NT2/D1 (cell line): ENCODE results near the gene FAM53A.

Source experiments
- DNase-seq: peaks from one replicate; pipeline ENCODE4 v3.0.0-alpha.2; 2011; ENCODE audit warnings: low read depth, low spot score
- H3K27me3 ChIP-seq: 2 replicates; pipeline ENCODE4 v1.6.0; 2011; ENCODE audit warnings: mild to moderate bottlenecking; ENCODE audit not compliant: insufficient read length, insufficient read depth
- H3K36me3 ChIP-seq: 2 replicates; pipeline ENCODE4 v1.6.1; 2011; ENCODE audit warnings: mild to moderate bottlenecking, low read length, mixed read lengths; ENCODE audit not compliant: insufficient read depth, insufficient read length
- H3K4me1 ChIP-seq: 2 replicates; pipeline ENCODE4 v1.5.1; 2011; ENCODE audit not compliant: insufficient read depth, insufficient read length
- H3K4me3 ChIP-seq: 2 replicates; pipeline ENCODE4 v1.5.1; 2011; ENCODE audit warnings: low read depth; ENCODE audit not compliant: insufficient read length
- H3K9ac ChIP-seq: 2 replicates; pipeline ENCODE4 v1.6.0; 2011; ENCODE audit warnings: low read depth; ENCODE audit not compliant: insufficient read length
- H3K9me3 ChIP-seq: 2 replicates; pipeline ENCODE4 v1.5.1; 2011; ENCODE audit warnings: mild to moderate bottlenecking, low read length; ENCODE audit not compliant: insufficient read depth
- SUZ12 ChIP-seq: IDR thresholded peaks from 2 replicates; pipeline ENCODE4 v1.6.1; 2011; ENCODE audit not compliant: insufficient read length, insufficient read depth; ENCODE audit errors: extremely low read depth
- YY1 ChIP-seq: IDR thresholded peaks from 2 replicates; pipeline ENCODE4 v1.6.1; 2011; ENCODE audit not compliant: insufficient read length, insufficient read depth
- ZNF274 ChIP-seq: IDR thresholded peaks from 2 replicates; pipeline ENCODE4 v1.6.1; 2011; ENCODE audit warnings: mild to moderate bottlenecking, low read depth, low read length

Gene FAM53A

DNA sequence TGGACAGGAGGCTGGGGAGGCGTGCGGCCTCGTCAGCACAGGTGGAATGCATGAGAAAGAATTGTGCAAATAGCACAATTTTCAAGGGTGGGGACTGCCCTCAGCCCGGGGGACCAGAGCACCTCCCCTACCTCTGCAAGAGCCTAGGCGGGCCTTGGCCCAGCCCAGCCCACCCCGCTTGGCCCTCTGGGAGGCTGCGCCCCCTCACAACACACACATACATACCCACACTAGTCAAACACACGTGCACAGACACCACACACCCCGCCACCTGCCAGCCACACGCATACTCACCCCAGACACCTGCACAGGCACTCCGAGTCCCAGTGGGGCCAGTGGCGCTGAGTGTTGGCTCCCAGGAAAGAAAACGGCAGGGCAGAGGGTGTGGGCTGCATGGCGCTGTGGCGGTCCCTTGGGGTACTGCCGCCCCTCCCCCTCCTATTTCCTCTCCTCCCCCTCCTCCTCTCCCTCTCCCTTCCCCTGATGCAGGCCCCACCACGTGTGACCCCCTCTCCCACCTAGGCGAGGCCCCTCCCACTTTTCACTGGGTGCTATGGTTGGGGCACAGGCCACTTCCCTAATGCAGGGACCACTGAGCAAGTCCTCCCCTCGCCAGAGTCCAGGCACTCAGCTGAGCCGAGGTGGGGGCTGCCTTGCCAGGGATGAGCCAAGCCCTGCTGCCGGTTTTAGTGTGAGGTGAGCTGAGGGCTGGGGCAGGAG lies 84.5 kb downstream of the FAM53A start:
- H3K9ac ChIP-seq: no peak overlapping the region
- H3K4me3 ChIP-seq: no peak overlapping the region
- no peaks in the 10 kb centered on the region for H3K9me3 ChIP-seq
- DNase-seq: no peak
- no peaks in the 10 kb centered on the region for H3K27me3 ChIP-seq
- no peaks in the 10 kb centered on the region for H3K36me3 ChIP-seq
- no peak for TF ChIP-seq YY1
- no peak for TF ChIP-seq SUZ12
- TF ChIP-seq ZNF274: no peak
- H3K4me1 ChIP-seq: peaks cover 16% of the 10 kb centered on the region

DNA sequence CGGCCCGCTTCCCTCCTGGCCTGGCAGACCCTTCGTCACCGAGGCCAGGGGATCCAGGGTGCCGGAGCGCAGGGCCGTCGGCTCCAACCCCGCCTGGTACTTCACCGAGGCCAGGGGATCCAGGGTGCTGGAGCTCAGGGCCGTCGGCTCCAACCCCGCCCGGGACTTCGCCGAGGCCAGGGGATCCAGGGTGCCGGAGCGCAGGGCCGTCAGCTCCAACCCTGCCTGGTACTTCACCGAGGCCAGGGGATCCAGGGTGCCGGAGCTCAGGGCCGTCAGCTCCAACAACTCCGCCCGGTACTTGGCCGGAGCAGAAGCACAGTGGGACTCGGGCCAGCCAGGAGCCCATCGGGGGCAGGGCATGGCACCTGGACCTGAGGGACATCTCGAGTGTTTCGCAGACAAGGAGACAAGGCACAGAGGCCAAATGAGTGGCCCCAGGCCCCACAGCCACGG lies 85.1 kb downstream of the FAM53A start:
- no peaks in the 10 kb centered on the region for H3K36me3 ChIP-seq

DNA sequence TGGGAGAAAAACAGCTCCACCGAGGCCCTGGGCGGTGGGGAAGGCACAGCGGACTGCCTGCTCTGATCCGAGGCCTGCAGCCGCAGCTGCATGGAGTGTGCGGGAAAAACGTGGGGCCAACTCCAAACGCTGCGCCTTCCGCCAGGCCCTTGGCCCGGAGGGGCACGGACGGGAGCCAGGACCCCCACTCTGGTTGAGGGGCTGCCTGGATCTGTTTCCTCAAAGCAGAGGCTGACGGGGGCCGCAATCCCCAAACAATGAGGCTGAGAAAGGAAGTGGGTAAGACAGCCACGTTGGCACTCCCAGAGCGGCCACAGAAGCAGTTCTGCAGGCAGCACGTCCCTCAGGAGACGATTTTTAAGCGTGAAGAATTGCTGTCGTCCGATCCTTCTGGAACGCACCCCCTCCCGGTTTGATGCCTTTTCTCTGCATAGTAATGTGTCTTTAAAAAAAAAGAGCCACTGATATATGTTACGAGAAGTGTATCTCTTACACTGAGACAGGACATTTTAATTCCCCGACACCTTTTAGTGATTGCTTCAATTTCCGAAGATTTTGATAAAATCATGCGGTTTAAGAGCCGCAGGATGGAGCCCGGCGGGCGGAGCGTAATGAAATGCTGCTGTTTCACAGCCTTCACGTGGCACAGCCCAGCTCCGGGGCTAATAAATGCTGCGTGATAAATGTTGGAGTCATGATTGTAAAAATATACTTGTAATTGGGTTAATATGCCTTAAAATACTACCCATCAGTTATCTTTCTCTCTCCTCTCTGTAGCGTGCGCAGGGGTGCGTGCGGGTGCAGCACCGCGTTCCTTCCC lies 85.7 kb downstream of the FAM53A start:
- TF ChIP-seq YY1 (no peak), SUZ12 (no peak), ZNF274 (no peak)
- Histone ChIP-seq H3K36me3 (no peaks in the 10 kb centered on the region), H3K27me3 (no peaks in the 10 kb centered on the region), H3K9ac (no peak overlapping the region), H3K4me1 (peaks cover 17% of the 10 kb centered on the region), H3K9me3 (no peaks in the 10 kb centered on the region), H3K4me3 (no peak overlapping the region)
- no peak for DNase-seq

More for the DNA sequence above, 85.1 kb downstream of the FAM53A start:
- TF ChIP-seq YY1 (no peak), SUZ12 (no peak), ZNF274 (no peak)
- Histone ChIP-seq H3K27me3 (no peaks in the 10 kb centered on the region), H3K9ac (no peak overlapping the region), H3K9me3 (no peaks in the 10 kb centered on the region), H3K4me3 (no peak overlapping the region), H3K4me1 (peaks cover 17% of the 10 kb centered on the region)
- DNase-seq: no peak

DNA sequence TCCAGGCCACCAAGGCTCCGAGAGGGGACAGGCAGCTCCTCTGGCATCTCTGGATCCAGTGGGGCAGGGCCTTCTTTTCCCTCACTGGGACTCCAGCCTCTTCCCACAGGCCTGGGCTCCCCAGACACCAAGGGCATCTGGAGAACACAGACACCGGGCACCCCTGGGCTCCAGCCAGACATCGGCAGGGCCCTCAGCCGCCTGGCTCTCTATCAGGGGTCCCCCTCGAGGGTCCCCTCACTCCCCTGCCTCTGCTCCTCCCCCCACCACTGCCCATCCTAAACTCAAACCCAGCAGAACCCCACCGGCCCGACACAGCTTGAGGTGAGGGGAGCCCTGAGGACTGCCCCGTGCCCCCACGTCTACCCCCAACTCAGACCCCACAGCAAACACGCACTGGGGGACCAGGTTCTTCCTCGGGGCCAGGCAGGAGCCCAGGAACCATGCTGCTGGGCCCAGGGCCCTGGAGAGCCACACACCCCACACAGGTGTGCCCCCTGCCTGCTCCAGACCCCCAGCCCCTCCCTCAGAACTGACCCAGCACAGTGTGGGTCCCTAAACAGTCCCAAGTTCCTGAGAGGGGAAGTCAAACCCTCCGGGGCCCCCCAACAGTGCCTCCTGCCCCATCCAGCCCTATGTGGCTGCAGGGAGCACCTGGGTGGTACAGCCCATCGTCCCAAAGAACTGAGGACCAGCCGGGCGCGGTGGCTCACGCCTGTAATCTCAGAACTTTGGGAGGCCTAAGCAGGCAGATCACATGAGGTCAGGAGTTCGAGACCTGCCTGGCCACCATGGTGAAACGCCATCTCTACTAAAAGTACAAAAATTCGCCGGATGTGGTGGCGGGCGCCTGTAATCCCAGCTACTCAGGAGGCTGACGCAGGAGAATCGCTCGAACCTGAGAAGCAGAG lies 86.8 kb downstream of the FAM53A start:
- Histone ChIP-seq H3K9me3 (no peaks in the 10 kb centered on the region), H3K9ac (no peak overlapping the region), H3K36me3 (no peaks in the 10 kb centered on the region), H3K4me1 (peaks cover 13% of the 10 kb centered on the region), H3K27me3 (no peaks in the 10 kb centered on the region), H3K4me3 (no peak overlapping the region)
- DNase-seq: no peak
- TF ChIP-seq ZNF274 (no peak), SUZ12 (no peak), YY1 (no peak)

DNA sequence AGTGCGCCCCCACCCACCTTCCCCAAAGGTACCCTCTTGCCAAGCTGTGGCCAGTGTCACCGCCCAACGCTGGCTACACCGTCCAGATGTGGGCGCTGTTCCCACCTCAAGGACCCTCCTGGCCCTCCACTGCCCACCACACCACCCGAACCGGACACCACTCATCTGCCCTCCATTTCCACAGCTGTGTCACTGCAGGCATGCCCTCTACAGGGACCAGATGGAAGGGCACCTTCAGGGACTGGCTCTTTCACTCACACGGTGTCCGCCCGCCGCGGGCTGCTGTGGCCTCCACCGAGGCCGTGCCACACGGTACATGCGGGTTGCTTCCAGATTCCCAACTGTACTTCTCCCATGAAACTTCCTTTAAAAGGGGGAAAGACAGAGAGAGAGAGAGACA lies 87.7 kb downstream of the FAM53A start:
- H3K27me3 ChIP-seq: no peaks in the 10 kb centered on the region
- H3K4me1 ChIP-seq: peaks cover 13% of the 10 kb centered on the region
- H3K9me3 ChIP-seq: peaks cover 1% of the 10 kb centered on the region; the same call in 1 of the 2 replicates
- DNase-seq: no peak
- no peak overlapping the region for H3K9ac ChIP-seq
- no peak overlapping the region for H3K4me3 ChIP-seq
- no peaks in the 10 kb centered on the region for H3K36me3 ChIP-seq
- no peak for TF ChIP-seq SUZ12
- no peak for TF ChIP-seq YY1
- TF ChIP-seq ZNF274: no peak

DNA sequence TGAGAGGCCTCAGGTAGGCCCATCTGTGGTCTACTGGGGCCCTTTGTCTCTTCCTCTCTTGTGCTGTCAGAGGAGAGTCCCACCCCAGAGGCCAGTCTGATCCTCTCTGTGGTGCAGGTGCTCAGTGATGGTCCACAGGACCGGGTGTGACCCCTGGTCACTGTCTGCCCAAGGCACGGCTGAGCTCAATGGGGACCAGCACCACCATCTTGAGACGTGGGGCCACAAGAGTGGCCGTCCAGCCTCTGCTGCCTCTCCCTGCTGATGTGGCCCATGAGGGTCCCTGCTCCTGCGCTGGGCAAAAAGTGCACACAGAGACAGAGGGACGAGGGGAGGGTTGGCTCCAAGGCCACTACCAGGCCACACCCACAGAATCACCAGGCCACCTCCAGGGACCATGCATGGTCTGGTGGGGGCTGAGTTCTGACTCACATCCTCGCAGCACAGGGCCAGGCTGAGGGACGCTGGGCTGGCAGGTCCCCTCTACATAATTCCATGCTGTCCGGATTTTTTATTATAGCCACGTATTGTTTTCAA lies 88.3 kb downstream of the FAM53A start:
- Histone ChIP-seq H3K9ac (no peak overlapping the region), H3K9me3 (peaks cover 7% of the 10 kb centered on the region; the same call in 1 of the 2 replicates), H3K4me1 (peaks cover 12% of the 10 kb centered on the region), H3K27me3 (no peaks in the 10 kb centered on the region), H3K4me3 (no peak overlapping the region), H3K36me3 (no peaks in the 10 kb centered on the region)
- TF ChIP-seq SUZ12 (no peak), ZNF274 (no peak), YY1 (no peak)
- no peak for DNase-seq
